GM21737 (cell line): ENCODE results near the gene DGKZ.

ENCODE experiments used
- ATAC-seq: cut with Tn5 transposase; IDR thresholded peaks from one replicate; pipeline ENCODE4 v1.9.1; 2021; ENCODE audit warnings: mild to moderate bottlenecking, moderate library complexity; ENCODE audit not compliant: unreplicated experiment

The DGKZ gene

DNA sequence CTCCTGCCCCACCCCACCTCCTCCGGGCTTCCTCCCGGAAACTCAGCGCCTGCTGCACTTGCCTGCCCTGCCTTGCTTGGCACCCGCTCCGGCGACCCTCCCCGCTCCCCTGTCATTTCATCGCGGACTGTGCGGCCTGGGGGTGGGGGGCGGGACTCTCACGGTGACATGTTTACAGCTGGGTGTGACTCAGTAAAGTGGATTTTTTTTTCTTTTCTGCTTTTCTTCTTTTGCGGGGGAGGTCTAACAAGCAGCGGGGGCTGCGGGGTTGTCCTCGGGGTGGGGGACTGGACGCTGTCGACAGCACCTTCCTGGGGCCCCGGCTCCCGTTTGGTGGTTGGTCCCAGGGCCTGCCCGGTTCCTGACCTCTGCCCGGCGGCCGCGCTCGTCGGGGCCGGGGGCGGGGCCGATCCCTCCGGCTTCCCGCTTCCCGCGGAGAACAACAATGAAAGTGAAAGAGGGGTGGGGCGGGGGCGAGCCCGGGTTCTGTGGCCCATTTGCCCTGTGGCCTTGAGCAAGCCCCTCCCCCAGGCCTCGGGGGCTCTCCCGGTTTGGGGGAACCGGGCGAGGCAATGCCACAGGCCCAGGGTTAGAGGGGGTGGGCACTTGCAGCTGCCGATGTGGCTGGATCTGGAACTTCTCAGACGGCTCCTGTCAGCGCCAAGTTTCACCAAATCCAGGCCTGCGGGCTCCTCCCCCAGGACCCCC lies 33.2 kb downstream of the DGKZ start:
- ATAC-seq, result no peak

DNA sequence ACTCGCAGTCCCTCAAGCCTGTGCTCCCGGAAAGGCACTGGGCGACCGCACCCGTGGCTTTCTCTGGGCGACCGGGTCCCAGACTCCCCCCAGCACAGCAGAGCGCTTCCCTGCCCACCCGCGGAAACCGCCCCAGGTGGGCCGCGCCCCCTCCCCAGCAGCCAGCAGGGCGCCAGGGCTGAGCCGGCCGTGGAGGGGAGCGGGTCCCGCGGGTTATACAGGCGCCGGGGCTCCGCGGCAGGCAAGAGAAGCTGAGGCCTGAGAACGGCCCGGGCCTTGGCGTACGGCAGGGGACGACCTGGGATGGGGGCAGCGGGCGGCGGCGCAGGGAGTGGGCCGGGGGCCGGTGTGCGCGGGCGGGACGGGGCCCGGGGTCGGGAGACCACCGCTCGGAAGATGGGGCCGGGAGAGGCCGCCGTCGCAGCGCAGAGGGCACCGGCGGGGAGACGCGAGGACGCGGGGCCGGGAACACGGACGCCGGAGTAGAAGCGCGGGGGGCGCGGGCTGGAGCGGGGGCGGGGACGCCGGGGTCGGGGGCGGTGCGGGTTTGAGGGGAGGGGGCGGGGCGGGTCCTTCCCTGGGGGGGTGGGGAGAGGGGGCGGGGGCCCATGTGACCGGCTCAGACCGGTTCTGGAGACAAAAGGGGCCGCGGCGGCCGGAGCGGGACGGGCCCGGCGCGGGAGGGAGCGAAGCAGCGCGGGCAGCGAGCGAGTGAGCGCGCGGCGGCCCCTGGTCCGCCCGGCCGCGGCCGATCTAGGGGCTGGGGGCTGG lies 34.0 kb downstream of the DGKZ start, which contains the start of gene MDK:
MDK (plus strand) TSS at position 622 of the 771 bp plus-strand sequence. CDS start 389 bp downstream, outside the sequence.
- no peak for ATAC-seq

DNA sequence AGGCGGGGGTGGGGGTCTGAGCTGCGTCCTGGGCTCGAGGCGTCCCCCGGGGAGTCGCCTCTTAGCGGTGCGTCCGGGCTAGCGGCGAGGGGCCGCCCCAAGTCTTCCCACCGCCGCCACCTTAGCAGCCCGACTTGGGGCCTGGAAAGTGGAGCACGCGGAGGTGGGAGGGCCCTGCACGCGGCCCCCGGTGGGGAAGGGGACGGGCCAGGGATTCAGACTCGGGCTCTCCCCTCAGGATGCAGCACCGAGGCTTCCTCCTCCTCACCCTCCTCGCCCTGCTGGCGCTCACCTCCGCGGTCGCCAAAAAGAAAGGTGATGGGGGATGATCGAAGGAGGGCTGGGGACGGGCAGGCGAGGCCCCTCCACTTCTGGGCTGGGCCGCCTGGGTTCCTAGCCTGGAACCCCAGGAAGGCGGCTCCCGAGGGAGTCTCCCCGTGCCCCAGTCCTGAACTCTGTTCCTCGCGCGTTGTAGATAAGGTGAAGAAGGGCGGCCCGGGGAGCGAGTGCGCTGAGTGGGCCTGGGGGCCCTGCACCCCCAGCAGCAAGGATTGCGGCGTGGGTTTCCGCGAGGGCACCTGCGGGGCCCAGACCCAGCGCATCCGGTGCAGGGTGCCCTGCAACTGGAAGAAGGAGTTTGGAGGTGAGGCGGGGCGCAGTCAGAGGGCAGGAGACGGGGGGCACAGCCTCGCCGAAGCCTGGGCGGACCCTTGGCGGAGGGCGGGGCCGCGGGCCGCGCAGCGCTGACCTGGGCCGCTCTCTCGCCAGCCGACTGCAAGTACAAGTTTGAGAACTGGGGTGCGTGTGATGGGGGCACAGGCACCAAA lies 34.8 kb downstream of the DGKZ start:
- ATAC-seq, result no peak

DNA sequence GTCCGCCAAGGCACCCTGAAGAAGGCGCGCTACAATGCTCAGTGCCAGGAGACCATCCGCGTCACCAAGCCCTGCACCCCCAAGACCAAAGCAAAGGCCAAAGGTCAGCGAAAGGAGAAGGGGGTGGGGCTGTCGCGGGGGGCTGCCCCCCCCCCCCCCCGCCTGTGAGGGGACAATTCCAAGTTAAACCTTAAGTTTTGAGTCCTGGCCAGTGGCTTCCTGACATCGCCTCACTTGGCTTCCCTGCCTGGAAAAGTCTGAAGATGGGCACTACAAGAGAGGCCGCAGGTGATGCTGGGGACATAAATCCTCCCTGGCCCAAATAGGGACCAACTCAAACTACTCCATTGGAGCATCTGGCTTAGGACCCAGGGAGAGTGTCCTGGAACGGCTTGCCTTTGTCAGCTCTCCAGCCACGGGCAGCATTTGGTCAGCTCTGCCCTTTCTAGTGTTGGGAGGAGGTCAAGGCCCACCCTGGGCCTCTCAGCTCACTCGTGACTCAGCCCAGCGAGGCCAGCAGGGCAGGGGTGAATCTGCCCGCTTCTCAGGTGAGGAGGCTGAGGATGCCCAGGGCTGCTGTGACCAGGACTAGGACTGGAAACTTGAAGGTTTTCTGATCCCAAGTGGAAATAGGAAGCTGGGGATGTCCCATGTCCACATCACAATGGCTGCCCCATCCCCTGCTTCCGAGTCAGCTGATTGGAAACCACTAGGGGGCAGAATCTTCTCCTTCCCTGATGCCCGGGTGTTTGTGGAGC lies 35.6 kb downstream of the DGKZ start:
- ATAC-seq, result no peak

DNA sequence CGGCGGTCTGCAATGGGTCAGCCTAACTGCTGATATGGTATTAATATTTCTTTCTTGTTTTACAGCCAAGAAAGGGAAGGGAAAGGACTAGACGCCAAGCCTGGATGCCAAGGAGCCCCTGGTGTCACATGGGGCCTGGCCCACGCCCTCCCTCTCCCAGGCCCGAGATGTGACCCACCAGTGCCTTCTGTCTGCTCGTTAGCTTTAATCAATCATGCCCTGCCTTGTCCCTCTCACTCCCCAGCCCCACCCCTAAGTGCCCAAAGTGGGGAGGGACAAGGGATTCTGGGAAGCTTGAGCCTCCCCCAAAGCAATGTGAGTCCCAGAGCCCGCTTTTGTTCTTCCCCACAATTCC lies 36.1 kb downstream of the DGKZ start:
- no peak for ATAC-seq

DNA sequence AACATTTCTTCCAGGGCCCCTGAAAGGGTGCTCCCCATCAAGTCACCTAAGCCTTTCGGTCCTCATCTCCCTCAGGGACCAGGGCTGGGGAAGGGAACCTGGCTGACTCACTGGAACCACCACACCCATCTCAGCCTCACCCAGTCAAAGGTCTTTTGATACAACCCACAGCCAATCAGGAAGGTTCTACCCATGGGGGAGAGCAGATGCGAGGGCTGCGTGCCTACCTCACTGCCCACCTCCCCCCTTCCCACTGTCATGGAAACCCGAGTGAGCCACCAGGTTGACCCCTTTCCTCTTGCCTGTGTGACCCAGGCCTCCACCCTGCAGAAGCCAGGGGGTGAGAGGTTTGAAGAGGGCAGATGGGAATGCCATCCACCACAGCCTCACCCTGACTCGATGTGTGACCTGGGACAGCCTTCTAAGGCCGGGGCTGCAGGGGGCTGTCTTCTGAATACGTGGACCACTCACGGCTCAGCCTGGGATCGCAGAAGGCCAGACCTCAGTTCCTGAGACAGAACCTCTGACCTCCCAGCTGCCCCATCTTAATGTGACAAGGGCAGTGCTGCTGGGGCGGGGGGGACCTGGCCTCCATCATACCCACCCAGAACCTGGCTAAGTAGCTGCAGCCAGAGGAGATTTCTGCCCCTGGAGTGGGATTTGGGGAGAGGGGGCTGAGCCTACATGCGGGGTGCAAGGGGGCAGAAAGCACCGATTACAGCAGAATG lies 36.9 kb downstream of the DGKZ start:
- no peak for ATAC-seq

DNA sequence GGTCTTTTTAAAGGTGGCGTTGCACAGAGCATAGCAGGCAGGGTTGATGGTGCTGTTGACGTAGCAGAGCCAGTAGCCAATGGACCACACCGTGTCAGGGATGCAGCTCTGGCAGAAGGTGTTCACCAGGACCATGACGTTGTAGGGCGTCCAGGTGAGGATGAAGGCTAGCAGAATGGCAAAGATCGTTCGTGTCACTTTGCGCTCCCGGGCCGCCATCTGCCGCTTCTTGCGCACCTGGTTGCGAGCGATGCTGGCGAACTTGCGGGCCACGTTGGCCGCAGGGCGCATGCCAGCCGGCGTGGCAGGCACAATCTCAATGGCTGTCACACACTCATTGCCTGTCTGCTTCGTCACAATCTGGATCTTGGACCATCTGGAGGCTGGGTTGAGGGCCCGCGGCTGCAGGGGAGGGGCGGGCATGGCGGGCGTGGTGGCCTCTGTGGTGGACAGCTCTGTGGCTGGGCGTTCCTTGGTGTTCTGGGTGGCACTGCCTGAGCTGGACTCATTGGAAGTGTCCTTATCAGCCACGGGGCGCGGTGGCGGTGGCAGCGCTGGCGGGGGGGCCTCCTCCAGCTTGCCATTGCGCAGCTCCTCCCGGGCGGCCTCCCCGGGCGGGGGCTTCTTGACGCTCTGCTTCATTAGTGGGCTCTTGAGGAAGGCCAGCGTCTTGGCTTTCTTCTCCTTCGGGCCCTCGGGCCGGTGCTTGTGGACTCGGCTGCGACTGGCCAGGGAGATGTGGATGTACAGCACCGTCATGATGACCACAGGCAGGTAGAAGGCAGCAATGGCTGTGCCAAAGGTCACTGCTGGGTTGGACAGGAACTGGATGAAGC lies 38.1 kb downstream of the DGKZ start:
- no peak for ATAC-seq

DNA sequence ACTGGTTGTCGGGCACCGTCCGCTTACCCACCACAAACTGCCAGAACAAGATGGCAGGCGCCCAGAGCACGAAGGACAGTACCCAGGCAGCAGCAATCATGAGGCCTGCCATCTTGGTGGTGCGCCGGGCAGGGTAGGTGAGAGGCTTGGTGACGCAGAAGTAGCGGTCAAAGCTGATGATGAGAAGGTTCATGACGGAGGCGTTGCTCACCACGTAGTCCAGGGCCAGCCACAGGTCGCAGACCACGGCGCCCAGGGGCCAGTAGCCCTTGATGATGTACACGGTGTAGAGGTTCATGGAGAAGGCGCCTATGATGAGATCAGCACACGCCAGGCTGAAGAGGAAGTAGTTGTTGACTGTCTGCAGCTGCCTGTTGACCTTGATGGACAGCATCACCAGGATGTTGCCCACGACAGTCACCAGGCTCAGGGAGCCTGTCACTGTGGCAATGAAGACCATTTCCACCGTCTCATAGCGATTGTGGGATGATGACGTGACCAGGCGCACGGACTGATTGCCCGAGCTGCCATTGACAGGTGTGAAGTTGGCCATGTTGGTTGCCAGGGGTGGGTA lies 38.8 kb downstream of the DGKZ start:
- no peak for ATAC-seq

DNA sequence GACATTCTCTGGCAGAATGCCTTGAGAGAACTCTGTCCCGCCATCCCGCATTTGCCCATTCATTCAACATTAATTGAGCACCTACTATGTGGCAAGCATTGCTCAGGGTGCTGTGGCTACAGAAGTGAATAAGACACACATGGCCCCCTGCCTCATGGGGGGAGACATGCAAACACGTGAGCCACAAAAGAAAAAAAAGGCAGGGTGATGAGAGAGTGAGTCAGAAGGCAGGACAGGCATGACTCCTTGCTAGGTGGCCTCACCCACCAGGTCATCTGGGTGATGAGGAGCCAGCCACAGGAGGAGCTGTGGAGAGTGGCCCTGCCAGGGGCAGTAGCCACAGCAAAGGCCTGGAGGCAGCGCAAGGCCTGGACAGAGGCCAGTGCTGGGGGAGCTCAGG lies 39.4 kb downstream of the DGKZ start:
- ATAC-seq, result no peak

DNA sequence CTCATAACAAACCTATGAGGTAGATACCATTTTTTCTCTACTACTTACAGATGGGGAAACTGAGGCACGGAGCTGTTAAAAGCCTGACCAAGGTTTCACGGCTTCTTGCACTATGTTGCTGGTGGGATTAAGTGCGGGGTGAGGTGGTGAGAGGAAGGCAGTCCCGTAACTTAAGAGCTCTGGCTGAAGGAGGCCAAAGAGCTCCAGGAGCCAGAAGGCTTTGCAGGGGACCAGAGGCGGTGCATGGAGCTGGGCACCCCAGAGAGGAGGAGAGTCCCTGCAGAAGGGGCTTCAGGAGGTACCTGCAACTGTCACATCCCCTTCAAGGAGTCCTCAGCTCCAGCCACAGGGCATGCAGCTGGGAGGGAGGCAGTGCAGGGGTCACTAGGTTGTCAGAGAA lies 40.2 kb downstream of the DGKZ start:
- no peak for ATAC-seq

DNA sequence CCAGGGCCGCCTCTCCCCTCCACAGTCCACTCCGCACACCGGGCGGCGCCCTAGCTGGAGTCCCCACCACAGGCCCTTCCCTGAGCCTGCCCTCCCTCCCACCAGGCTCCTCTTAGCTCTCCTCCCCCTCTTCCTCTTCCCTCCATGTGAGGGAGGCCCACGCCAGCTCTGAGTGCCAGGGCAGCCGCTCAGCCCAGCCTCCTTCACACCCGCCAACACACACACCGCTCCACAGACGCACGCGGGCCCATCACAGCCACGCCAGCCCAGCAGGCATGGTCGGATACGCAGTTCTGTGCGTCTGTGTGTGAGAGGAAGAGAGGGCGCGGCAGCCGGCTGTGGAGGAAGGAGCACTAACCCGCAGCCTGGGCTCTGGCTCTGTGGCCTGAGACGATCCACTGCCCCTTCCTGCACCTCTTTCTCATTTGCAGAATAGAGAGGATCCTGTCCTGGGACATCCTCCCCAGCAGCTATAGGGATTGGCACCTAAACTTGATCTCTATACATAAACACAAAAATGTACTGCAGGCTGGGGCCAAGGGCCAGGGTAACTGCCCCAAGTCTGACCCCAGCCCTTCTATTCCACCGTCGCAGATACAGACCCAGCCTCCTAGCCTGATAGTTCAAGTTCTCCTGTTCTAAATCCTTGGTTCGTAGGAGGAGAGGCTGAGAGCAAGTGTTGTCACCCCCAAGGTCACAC lies 40.8 kb downstream of the DGKZ start:
- no peak for ATAC-seq

DNA sequence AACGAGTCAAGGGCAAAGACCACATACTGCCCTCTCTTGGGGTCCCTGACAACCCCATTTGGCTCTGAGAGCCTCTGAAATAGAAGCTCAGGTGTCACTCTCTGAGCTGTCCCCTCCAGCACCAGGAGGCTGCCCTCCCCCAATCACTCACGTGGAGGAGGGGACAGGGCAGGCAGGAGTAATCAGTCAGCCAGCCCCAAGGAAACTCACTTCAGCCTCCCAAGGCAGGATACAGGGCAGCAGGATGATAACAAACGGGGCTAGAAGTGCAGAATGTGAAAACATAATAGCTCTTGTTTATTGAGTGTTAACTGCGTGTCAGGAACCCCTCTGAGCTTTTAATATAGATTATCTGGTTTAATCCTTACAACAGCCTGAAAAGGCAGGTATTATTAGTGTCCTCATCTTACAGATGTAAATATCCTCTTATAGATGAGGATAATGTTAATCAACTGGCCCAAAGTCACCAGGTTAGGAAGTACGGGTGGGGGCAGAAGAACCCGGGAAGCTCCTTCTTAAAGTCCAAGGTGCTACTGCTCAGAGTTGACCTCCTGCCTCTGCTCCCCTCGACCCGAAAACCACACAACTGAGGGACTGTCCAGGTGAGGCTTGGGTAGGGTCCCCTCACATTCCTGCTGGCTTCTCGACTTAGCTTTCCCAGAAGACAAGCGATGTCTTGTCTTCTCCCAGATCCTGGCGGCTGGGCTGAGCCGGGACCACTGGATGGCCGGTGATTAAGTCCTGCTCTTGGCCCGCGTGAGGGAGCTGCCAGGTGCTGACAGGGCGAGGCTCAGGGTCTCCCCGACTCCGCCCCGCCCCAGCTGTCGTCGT lies 41.6 kb downstream of the DGKZ start:
- ATAC-seq, result no peak

DNA sequence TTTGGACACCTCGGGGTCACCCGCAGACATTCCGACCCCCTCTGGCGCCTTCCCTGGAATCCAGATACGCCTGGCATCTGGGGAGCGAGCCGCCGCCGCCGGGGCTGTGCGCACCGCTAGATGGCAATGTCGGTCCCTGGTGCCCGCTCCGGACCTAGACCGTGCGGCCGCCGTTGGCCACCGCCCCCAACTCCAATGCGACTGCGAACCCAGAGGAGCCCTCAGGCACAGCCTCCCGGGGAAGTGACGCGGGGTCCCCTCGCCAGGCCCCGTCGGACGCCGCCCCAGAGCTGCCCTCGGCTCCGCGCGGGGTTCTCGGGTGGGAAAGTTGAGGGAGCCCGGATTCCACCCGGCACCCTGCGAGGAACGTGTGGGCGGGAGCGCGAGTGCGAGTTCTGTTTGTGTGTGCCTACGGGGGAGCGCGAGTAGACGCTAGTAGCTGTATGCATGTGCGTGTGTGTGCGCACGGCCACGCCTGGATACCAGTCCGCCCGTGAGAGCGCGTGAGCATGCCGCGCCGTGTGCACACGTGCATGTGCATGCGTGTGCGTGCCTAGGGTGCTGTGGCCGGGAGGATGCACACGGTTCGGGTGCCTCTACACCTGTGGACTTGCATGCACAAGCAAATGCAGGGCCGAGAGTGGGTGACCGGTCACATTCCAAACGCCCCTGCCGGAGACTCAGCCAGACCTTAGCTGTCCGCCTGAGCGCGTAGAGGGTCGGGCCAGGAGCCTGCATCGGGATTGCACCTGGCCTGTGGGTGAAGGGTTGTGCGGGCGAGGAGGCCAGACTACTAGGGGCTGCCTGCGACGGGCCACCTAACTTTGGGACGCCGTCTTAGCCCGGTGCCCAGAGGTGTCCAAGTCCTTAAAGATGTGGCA lies 42.4 kb downstream of the DGKZ start:
- no peak for ATAC-seq

DNA sequence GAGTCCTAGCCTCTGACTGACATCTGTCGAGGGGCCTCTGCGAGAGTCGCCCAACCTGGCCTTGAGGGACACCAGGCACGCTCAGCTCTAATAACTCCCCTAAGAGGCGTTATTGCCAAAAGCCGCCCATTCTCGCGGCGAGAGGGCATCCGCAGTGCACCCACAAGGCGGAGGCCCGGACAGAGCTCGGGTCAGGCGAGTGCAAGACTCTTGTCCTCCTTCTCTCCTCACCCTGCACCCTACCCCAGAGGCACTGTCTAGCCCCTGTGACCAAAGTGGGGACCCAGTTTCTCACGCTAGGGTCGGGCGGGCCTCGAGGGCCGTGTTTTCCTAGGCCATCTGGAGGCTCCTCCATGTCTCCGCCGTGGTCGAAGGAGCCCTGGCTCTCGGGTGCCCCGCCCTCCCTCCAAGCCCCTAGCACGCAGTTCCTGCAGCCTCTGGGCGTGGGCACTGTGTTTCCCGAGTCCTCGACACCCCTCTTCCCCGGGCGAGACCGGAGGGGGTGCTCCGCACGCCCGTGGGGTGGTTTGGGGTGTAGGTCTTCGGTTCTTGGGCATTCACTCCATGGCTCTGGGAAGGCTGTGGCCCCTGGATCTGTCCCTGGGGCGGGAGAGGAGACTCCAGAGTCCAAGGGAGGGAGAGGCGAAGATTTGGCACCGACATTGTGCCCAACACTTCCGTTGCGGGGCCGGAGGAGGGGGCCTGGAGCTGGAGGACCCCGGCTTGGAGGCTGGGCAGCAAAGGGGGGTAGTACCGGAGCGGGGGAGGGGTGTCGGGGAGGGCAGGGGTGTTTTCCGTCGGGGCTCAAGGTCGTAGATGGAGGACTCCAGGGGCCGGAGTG lies 43.3 kb downstream of the DGKZ start:
- no peak for ATAC-seq

DNA sequence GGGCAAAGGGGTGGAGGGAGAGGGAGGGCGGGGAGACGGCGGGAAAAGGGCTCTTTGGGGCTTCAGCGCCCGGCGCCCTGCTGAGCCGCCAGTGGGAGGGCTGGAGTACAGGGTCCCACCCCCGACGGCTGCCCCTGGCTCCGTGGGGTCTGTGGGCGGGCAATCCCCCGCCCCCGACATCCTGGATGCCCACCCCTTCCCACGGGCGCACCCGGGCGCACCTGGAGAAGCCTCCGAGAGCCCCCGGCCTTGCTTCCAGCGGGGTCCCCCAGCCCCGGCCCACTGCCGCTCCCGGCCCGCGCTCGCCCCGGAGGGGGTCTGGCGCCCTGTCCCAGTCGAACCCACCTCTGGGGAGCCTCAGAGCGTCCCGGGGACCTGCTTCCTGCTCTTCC lies 43.9 kb downstream of the DGKZ start:
- ATAC-seq, result no peak
